Astrocyte (in vitro differentiated cells and primary cell): ENCODE data around the gene TEX26. TPM values are rescaled to one million over a fixed set of nuclear protein-coding genes. Genes with fewer than 3 reads are reported as not detected.

ENCODE experiments used
- total RNA-seq: library from RNA; stranded (reverse); gene quantifications from 2 replicates; pipeline ENCODE4 v1.2.1, GENCODE V29; 2021

The TEX26 gene
- total RNA-seq, 1 donor from 2014 or later = not detected

Other genes with a start within 250 kb of the TEX26 start
- 2.9 and 4.5 TPM in 2 replicates for gene ALOX5AP, start 197.1 kb upstream of the TEX26 start, total RNA-seq
- gene MEDAG, start 26.4 kb upstream of the TEX26 start, total RNA-seq = 1.2 and 1.5 TPM in 2 replicates
- gene HSPH1, start 229.2 kb downstream of the TEX26 start, total RNA-seq = 138 and 145 TPM in 2 replicates